Mesenteric fat pad (tissue), 1 donor: ENCODE measurements around the gene APBA1. TPM values are rescaled to one million over a fixed set of nuclear protein-coding genes. Genes with fewer than 3 reads are reported as not detected.
"Not testable (repeated sequence)": the region's sequence is repeated elsewhere in the genome, so short reads cannot be mapped to it uniquely, and the experiment has no call there.

ENCODE experiments used
- DNase-seq: peaks from one replicate; pipeline ENCODE4 v3.0.0-alpha.2; 2020; ENCODE audit warnings: low spot score
- total RNA-seq: library from RNA; stranded (reverse); fragmentation: NEBNext Ultra II Directional; extraction: Animal tissue kit (Norgen Biotek cat#: 25700); gene quantifications from one replicate; pipeline ENCODE4 v1.2.1, GENCODE V29; 2021
- donor health status: DM: yes; HTN: yes; CAD: no.

The APBA1 gene
- total RNA-seq, 1 donor from 2014 or later: 7.7 TPM

DNA sequence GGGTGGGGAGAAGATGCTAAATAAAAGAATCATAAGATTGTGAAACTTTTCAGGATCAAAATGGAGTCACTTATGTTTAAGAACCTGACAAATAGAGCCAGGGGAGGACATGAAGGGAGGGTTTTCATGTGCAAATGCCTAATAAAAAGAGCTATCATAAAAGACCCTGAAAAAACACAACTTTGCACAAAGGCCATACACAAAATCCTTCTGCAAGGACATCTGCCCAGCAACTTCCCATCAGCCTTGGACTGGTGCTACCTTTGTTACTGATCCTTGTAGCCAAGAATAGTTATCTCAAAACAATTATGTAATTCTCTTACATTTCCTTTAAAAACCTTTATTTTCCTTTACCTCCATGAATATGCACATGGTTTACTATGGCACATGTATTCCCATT lies 63.0 kb downstream of the APBA1 start:
- DNase-seq: no peak

DNA sequence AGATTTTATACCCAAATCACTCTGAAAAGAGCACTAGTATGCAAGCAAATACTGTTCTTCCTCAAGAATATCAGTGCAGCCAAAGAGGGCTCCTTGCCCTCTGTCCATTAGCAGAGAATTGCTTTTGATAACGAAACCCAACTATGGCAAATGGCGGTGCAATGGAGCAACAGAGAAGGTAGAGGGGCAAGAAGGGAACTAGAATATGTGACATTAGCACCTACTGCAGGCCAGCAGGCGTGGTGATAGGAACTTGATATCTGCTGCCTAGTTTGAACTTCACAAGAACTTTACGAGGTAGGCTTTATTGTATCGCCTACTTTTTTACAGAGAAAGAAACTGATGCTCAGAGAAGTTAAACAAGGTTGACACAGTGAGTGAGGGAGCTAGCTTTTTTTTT lies 66.1 kb downstream of the APBA1 start:
- no peak for DNase-seq

DNA sequence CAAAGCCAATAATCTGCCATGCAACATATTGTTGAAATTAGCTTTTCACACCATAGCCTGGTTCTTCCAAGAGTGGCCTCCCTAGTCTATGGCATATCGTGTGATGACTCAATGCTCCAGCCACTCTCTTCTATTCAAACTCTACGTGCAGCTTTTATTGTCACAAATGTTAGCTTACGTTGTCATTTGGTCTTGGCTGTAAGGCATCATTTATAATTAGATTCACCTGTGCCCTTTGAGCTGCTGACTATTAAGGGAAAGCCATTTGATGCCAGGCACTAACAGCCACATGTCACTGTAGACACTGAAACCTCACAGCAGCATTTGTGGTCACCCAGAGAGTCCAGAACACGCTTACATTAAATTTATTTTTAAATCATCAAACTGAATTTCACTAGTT lies 66.8 kb downstream of the APBA1 start:
- no peak for DNase-seq

DNA sequence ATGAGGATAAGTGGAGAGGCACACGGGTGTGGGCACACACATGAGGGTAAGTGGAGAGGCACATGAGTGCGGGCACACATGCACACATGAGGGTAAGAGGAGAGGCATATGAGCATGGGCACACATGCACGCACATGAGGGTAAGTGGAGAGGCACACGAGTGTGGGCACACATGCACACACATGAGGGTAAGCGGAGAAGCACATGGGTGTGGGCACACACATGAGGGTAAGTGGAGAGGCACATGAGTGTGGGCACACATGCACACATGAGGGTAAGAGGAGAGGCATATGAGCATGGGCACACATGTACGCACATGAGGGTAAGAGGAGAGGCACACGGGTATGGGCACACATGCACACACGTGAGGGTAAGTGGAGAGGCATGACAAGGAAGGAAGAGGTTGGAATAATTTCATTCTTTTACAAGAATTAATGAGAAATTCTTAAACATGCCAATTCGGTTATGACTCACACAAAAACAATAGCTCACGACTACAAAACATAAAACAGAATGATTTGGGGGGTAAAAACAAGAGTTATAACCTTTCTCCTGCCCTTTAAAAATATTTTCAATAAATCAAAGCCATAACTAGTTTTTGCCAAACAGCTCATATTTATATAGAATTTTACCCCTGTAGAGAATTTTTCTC lies 67.5 kb downstream of the APBA1 start:
- DNase-seq: no peak

DNA sequence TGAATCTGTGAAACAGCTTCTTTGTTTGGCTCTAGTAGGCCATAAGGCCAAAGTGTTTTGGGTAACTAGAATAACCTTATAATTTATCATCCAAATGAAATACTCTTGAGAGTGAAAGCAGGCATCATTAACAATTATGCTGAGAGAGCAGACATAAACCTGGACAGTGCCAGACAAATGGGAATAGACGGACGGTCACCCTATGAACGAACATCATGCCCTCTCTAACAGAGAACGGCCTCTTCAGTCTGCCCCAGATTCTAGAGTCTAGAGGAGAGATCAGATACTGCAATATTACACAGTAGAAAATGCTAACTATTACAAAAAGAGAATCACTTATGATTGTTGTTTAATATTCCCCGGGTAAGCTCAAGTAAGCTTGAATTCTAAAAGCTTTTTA lies 68.5 kb downstream of the APBA1 start:
- no peak for DNase-seq

DNA sequence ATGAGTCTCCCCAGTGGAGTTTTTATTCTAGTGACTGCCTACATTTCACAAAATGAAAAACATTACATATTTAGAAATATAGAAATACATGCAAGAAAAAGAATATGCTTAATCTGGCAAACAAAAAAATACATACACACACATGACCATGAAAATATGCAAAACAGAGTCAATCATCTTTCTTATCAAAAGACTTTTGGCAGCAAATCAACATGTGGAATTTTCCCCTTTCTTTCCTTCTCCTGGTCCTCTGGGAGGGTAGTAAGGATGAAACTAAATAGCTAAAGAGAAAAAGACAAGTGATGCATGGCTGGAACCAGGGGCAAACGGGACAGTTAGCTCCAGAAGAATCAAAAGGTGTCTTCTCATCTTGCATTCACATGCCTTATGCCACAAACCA lies 69.4 kb downstream of the APBA1 start:
- DNase-seq: no peak

DNA sequence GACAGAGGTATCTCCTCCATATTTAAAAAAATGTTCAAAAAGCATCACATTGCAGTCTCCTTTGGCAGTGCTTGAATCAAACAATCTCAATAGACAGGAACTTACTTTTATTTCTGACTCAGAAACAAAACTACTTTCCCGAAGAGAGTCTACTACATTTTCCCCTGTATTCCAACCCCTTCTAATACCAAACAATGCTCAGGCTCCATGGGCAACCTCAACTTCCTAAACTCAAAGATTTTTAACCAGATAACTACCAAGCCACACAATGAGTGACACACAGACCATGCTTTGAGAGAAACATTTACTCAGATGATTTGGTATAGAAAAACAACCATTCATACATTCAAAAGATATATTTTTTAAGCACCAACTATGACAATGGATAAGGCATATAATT lies 70.5 kb downstream of the APBA1 start:
- DNase-seq: no peak

DNA sequence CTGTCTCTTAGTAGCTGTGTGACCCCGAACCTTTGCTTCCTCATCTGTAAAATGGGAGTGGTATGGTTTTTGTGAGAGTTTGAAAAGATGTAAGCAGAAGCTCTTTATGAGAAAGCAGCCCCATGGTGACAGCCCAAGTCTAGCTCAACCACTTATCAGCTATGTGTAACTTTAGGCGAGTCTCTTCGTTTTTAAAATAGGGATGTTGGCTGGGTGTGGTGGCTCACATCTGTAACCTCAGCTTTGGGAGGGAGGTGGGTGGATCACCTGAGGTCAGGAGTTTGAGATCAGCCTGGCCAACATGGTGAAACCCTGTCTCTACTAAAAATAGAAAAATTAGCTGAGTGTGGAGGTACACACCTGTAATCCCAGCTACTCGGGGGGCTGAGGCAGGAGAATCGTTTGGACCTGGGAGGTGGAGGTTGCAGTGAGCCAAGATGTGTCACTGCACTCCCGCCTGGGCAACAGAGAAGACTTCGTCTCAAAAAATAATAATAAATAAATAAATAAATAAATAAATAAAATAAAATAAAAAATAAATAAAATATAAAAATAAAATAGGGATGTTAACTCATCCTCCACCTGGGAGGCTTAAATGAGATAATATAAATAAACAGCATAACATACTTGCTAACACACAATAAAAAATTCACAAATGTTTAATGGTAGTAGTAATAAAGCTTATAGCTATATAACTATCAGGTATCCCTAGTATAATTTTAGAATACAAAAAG lies 71.7 kb downstream of the APBA1 start:
- no peak for DNase-seq

DNA sequence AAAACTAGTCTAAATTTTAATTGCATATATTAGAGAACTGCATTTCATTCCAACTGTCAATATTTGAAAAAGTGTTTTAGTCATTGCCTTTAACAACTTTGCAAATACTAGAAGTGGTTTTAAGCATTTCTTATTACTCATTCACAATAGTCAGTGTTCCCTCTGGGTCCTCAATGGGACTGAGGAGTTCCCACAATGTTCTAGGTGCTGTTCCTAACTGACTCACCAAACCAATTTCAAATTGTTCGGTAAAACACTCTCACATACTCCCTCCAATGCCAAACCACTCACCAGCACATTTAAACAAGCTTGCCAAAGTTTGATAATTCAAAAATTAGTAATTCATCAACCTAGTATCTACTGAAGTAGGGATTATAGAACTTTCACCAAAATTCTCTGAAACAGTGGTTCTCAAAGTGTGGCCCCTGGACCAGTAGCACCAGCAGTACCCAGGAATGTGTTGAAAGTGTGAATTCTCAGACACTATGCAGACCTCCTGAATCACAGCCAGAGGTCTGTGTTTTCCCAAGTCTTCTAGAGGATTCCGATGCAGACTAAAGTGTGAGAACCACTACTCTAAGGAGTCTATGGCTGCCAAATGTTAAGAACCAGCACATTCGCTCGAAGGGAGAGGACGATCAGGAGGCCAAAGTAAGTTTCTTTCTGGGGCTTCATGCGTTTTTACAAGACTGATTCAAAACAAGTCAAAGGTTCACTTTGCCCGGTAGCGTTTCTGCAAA lies 72.8 kb downstream of the APBA1 start:
- DNase-seq: no peak

DNA sequence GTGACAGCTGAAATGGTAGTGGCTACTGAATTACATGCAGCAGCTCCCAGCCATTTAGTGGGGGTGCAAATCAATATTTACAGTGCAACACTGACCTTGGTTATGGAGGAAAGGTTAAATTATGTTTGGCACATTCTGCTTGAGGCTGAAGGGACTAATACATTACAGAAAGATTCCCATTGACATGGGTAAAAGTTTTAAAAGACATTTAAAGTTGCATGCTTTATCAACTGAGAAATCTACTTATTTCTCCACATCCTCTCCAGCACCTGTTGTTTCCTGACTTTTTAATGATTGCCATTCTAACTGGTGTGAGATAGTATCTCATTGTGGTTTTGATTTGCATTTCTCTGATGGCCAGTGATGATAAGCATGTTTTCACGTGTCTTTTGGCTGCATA lies 75.3 kb downstream of the APBA1 start:
- not testable (repeated sequence) for DNase-seq

DNA sequence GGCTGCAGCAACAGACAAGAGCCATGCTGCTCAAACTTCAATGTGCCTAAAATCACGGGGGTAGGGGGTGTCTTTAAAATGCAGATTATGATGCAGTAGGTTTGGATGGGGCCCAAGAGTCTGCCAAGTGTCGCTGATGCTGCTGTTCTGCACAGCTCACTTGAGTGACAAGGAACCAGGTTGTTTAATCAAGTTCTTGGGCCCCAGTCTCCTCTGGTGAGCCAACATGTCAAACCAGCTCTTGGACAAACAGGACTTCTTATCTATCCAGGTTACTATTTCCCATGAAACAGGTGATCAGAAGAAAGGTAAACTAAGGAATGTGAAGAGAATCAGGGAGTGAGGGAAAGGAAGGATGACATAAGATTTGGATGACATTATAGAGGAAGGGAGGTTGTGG lies 78.0 kb downstream of the APBA1 start:
- no peak for DNase-seq

DNA sequence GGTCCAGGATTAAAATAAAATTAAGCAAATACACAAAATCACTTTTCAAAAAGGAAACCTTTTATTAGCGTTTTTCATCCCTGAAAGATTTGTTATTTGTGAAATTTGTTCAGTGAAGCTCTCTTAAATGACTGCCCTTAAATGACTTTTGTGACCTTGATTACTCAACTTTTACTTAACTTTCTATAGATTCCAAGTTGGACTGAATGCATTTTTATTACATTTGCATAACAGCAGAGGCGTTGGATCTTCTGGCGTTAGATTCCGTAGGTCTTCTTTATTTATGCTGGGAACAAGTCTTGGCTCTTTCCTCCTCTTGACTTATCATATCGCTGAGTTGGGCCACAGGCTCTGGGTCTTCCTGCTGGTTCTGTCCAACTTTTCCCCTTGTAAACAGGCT lies 78.4 kb downstream of the APBA1 start:
- no peak for DNase-seq

DNA sequence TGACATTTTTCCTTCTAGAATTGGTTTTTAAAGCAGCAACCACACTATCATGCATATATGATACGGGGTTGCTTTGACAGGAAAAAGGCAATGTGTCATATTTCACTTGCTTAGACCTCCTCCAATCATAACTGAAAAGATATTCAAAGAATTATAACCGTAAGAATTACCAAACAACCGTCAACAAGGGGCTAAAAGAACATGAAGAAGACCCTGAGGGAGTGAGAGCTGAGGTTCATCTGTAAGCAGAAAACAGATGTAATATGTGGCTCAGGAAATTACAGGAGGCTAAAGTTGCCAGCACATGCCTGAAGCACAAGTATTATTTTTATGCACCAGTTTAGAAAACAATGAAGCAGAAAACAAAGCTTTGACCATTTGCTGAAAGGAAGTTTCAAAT lies 78.9 kb downstream of the APBA1 start:
- DNase-seq: no peak

DNA sequence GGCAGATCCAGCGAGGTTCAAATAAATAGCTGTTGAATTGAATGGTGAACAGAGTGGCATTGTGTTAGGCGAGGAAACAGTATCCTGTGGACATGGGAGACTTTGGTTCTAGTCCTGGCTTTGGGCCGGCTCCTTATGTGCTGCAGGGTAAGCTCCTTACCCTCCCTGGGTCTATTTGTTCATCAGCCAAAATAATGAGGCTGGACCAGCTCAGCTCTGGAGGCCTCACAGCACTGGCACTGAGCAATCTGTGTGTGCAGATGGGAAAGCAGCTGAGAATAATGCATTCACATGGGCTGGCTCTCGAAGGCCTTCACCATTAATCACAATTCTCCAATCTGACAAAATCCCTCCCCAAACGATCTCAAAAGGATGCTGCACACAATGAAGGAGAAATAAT lies 81.9 kb downstream of the APBA1 start:
- DNase-seq: no peak

DNA sequence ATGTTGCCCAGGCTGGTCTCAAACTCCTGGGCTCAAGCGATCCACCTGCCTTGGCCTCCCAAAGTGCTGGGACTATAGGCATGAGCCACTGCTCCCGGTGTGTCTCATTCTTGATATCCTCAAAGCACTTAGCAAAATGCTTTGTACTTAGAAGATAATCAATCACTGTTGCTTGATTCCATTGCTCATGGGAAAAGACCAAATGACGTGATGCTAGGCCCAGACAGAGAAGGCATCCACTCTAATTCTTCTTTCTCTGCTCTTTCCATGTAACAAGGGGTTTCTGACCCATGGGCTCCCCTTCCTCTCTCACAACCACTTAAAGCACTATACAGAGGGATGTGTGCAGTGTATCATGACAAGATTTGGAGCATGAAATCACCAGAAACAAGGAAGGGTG lies 83.0 kb downstream of the APBA1 start:
- no peak for DNase-seq

DNA sequence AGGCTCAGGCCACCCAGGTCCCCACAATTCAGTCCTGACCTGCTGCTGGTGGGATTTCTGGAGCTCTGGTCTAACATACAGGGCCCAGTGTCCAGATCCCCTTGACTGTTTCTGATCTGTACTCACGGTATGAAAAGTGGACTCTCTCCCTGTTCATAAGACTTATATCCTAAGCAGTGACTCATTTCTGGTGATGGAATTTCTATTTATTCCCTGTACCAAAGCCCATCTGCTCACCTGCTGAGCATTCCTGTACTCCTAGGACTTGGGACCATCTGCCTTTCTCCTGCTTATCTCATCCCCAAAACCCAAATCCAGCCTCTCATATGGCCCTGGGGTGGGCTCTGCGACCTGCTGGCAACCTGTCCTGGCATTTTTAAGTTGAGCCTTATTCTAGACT lies 86.6 kb downstream of the APBA1 start:
- no peak for DNase-seq

DNA sequence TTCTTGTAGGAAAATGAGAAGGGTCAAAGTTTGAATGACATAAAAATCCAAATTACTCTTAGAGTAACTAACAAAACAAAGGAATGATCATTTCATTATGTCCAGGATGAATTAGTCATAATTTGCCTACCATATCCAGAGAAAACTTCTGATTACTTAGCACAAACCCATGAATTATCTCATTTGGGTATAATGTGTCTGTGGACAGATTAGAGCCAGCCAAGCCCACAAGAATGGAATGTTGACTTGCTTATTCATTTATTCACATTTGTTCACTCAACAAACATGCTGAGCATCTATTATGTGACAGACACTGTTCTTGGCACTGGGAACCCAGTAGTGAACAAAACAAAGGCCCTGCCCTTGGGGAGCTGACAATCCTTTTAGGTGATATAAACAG lies 87.4 kb downstream of the APBA1 start:
- no peak for DNase-seq

DNA sequence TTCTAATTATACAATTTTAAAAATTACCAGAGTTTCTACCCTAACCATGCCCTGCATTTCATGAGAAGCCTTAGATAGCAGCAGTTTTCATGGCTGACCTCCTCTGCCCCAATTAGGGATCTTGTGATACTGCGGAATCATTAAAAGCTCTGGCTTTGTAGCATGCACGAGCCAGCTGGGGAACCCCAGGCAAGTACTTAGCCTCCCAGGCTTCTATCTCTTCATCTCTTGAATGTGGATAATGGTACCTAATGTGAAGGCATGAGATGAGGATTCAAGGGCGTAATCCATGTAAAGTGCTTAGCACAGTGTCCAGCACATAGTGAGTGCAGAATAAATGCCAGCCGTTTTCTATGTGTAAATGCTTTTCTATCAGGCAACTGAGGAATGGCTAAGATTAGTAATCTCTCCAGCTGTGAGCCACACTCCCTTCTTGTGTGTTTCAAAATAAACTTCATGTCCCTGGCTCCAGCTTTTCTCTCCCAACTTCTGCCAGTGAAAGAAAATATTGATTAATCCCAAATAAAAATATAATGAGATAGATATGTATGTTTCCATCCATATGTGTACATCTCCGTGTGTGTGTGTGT lies 88.4 kb downstream of the APBA1 start:
- no peak for DNase-seq

DNA sequence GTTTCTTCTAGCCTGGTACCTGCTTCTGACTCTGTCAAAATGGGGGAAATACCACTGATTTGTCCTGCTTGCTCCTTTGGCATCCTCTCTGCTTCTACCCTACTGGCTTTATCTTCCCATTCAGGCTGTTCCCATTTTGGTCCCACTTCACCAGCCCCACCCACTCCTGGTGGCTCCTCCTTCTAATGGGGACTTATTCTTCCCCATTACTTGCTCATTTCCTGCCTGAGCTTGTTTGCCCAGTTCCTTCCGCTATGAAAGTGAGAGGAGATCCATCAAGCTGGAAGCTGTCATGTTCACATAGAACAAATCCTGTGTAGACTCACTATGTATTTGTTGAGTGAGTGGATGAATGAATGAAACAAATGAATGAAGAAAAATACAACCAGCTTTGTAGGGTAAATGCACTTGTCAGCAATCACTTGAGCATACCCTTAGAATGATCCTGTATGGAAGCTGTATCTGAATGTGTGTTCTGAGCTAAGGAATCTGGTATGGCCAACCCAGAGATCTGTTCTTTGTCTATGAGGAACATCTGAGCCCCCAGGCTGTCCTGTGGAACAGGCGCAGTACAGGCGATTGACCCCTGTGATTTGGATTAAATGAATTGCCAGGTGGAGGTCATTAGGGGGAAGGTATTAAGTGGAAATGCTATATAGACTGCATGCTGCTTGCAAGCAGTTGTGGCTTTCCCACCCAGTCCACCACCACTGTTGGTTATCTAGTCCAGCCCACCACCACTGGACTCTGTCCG lies 89.5 kb downstream of the APBA1 start:
- DNase-seq: no peak

DNA sequence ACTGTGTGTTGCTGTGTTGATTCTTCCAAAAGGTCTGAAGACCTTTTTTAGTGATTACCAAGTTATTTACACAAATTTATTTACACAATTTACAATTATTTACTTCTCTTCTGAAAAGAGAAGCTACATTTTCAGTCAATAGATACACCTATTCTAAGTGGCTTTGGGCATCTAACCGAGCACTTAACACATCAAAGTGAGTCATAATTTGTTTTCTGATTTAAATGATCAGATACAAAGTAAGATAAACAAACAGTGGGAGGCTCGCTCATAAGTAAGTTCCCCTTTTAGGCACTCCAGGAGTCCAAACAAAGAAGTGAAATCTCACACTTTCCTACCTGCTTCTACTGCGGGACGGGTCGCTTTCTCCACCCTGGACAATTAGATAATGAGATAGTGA lies 90.2 kb downstream of the APBA1 start:
- DNase-seq: no peak

DNA sequence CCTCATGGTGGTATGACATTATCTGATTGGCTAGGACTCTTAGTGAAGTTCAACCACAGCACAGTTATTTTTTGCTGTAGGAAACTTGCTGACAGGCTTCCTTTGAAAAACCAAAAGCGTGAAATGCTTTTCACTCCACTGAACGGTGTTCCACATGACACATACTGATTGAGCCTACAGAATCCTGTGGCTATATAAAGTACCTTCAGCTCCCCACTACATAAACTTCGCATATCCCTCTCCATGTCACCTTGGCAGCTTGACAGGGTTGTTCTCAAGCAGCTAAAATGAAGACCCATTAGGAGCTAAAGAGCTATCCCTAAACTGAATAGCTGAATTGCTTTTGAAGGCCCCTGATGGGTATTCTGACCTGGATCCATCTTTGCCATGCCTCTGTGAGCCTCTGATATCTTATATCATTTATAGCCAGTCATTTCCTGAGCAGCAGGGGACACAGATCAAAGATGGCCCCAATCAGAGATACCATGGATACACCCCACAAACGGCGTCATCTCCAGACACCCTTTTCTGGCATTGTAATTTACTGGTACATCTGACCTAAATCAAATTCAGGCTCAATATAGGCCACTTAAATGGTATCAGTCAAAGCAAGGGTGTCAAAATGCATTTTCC lies 91.5 kb downstream of the APBA1 start:
- no peak for DNase-seq
